Right forelimb (tissue), 1 donor: ENCODE data around the gene SLC2A13.
"Not testable (repeated sequence)": the region's sequence is repeated elsewhere in the genome, so short reads cannot be mapped to it uniquely, and the experiment has no call there.

Experiments used
- DNase-seq: peaks from one replicate; pipeline ENCODE4 v3.0.0-alpha.2; 2018

Gene SLC2A13

DNA sequence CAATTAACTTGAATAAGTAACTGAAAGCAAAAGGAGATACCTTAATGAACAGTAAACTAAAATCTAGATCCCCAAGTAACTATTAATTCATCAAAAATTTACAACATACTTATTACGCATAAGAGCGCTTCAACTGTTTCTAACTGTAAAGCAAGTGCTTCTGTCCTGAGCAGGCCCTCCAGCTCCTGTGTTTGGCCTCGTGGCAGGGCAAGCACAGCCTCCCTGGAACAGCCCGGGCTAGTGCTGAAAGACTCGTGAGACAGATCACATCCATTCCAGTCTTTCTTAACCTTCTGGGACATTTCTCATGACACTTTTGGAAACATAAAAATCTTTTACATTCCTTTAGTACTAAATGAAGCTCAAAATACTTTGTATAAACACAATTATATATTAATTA lies 307.5 kb downstream of the SLC2A13 start:
- DNase-seq: no peak

DNA sequence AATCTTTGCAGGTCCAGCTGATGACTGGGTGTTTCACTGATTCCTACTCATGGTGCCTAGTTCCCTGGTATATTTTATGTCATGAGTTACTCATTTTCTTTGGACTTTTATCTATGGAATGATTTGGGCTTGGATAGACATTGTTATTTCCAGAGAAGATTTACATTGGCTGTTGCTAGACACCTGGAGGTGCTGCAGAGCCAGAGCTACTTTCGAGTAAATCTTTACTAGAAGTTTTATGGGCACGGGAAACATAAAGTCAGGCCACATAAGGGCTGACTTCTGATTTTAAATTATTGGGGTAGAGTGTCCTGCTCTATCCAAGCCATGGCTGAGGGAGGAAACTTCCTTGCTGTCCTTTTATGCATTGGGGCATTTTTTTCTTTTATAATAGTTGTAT lies 310.4 kb downstream of the SLC2A13 start:
- DNase-seq: no peak

DNA sequence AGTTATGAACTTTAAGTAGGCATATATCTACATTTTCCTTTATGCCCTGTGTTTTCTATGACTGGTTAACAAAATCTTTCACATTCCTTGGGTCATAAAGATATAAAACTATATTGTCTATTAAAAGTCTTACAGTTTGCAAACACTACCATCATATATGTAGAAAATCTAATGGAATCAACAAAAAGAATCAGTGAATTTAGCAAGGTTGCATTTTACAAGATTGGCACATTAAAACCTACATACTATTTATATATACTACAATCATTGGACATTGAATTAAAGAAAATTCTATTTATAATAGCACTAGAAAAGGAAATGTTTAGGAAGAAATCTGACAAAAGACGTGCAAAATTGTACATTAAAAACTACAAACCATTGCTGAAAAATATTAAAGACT lies 312.9 kb downstream of the SLC2A13 start:
- DNase-seq: no peak

DNA sequence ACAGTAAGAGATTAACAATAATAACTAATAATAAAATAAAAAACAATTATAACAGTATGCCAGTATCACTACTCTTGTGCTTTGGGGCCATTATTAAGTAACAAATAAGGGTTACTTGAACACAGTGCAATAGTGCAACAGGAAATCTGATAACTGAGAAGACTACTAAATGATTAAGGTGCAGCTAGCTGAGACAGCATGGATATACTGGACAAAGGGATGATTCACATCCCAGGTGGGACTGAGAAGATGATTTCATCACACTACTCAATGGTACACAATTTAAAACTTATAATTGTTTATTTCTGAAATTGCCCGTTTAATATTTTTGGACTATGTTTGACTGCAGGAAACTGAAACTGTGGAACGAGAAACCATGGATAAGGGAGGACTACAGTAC lies 317.6 kb downstream of the SLC2A13 start:
- no peak for DNase-seq

DNA sequence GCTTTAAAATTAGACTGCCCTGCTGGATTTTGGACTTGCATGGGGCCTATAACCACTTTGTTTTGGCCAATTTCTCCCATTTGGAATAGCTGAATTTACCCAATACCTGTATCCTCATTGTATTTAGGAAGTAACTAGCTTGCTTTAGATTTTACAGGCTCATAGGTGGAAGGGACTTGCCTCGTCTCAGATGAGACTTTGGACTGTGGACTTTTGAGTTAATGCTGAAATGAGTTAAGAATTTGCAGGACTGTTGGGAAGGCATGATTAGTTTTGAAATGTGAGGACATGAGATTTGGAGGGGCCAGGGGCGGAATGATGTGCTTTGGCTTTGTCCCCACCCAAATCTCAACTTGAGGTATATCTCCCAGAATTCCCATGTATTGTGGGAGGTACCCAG lies 320.1 kb downstream of the SLC2A13 start:
- not testable (repeated sequence) for DNase-seq

DNA sequence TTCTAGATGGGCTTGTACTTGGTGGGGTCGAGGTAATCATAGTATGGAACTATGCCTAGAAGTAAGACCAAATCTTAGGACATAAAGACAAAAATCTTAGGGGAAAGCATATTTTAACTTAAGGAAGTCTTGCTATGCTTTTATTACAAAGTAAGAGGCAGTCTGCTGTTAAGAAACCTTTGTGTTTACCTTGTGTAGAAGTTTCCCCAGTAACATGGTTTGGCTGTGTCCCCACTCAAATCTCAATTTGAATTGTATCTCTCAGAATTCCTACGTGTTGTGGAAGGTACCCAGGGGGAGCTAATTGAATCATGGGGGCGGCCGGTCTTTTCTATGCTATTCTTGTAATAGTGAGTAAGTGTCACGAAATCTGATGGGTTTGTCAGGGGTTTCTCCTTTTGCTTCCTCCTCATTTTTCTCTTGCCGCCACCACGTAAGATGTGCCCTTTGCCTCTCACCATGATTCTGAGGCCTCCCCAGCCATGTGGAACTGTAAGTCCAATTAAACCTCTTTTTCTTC lies 323.8 kb downstream of the SLC2A13 start:
- no peak for DNase-seq

DNA sequence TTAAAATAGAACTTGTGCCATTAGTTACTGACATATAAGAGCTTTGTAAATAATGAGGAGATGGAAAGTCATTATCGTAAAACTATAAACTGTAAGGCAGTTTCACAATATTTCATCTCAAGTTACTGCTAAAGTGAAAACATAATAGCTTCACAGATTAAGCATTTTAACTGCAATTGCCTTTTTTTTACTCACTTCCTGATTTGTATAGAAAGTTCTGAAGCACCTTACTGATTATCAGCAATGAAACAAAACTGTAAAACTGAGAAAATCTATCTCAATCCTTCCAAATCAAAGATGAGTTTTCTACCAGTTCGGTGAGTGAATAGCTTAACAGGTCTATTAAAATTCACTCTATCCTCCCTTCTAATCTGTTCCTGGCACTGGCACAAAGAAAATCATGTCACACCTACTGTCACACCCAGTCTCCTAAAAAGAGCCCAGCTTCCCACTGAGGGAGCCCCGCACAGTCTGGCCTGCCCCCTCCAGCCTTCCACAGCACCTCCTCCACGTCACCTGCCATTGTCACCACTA lies 324.9 kb downstream of the SLC2A13 start:
- DNase-seq: no peak

DNA sequence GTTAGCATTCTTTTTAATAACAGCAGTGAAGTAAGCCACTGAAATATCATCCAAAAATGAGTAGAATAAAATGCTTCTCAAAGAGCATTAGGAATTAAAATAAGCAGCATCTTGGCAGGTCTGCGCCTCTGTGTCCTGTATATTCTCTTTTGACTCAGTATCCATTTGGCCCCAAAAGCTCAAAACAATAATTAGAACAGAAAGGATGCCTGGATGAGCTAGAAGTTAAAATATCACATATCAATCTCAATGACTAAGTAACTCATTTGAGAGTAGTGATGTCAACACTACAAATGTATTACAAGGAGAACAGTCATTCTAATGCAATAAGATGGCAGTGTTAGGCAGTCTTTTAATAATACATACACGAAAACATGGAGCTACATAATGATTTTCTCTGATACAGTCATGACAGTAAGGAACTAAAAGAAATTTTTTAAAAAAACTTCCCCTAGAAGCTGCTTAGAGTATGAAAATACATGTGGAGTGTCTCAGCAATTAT lies 325.4 kb downstream of the SLC2A13 start:
- no peak for DNase-seq

DNA sequence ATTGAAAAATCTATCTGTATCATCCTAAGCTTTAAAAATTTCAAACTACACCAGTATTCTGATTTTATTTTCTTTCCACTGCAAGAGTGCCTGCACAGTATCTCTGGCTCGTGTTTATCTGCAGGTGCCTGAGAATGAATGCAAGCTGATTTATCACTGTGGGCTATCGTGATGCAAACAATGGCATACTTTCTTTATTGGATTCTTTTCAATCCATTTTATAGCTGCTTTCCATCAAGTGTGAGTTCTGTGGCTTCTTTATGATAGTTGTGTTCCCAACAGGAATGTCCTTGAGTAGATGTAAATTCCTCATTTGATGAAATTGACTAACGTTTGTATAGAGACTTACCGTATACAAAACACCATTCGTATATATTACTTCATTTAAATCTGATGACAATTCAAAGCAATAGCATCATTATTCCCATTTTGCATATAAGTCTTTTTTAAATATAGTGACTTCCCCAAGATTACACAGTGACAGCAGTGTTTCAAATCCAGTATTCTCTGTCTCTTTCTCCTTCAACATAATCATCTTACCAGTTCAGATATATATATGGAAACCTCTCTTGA lies 326.0 kb downstream of the SLC2A13 start:
- DNase-seq: no peak

DNA sequence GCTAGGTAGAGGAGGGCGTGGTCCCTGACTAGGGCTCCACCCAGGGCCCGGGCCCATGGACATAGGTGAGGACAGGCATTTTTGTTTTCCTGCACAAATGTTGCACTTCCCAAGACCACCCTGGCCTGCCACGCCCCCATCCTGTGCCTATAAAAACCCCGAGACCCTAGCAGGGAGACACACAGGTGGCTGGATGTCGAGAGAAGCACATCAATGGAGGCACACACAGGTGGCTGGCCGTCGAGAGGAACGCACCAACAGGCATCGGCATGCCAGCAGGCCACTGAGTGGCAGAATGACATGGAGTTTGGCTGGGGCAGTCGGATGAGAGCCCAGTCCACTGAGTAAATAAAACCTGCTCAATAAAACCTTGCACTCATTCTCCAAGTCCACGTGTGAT lies 328.4 kb downstream of the SLC2A13 start:
- DNase-seq: no peak

DNA sequence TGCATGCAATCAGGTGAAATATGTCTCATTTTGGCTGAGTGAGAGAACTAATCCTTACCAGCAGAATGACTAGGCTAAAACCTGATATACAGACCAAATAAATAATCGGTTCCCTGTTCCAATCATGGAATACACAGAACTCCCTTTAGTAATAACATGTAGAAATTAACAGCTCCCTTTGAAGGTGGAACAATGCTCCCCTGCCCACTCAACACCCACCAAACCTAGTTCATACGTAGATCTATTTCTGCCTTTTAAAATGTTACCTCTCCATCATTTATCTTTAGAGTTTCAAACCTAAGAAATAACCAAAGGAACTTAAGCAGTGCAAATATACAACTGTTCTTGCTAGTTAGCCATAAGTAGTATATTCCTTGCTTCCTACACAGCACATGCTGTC lies 332.6 kb downstream of the SLC2A13 start:
- no peak for DNase-seq

DNA sequence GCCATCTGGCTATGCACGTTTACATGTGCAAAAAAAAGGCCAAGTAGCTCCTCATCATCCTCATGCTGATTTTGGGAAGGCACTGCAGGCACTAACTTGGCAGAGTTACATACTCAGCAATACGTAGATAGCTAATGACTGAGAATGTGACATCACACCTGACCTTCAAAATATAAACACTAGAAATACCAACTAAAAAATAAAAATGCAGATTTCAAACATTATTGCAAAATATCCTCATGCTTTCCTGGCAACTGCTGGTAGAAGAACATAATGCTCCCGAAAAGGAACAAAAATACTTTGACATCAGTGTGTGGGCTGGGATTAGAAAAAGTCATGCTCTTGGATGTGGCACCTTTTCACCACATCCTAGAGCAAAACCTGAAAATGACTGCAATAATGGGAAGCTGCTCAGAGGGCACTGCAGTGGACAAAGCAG lies 333.0 kb downstream of the SLC2A13 start:
- no peak for DNase-seq

DNA sequence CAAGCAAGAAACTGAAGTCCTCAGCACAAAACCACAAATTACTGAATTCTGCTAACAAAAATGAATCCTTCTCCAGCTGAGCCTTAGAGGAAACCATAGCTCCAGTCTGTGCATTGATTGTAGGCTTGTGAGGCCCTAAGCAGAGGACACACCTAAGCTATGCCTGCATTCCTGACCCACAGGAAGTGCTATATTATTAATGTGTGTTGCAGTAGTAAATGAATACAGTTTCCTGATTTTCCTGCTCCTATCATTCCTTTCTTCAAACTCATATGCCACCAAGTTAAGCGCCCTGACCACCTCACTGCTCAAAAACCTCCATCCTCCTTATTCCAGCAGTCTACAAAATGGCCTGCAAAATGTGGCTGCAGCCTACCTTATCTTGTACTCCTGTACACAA lies 334.4 kb downstream of the SLC2A13 start:
- DNase-seq: no peak

DNA sequence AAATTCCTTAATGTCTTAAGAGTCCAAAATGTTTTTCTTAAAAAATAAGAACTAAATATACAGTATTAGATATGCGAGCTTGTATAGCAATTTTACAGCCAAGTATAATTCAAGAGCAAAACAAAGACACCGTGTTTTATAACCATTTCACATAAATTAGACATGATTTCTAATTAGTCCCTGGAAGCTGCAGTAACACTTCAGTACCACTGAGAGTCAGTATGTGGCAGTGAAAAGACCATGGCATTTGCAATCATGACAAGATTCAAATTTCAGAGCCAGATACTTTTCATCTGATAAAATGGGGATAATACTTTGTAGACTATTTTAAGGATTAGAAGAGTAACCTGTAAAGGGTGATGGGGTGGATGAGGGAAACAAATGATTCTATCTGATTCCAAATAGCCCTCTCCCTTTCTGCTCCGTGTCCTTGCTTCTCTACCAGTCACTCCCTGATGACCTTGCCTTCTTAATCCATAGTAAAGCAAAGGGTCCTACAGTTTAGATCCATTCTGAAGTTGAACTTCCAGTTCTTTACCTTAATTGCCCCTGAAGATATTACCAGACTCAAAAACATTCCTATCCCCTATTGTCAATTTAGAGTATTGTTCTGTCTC lies 340.8 kb downstream of the SLC2A13 start:
- DNase-seq: no peak

DNA sequence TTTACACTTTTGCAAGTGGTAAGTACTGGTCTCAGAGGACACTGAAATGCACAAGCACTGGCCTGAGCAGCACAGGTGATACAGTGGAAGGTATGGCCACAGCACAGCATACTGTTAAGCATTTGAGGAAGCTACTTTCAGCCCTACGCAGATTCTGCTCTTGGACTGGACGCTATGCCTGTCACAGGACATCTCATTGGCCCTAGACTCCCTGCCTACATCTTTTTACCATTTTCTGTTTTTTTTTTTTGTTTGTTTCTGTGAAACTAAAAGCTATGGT lies 342.1 kb downstream of the SLC2A13 start:
- no peak for DNase-seq

DNA sequence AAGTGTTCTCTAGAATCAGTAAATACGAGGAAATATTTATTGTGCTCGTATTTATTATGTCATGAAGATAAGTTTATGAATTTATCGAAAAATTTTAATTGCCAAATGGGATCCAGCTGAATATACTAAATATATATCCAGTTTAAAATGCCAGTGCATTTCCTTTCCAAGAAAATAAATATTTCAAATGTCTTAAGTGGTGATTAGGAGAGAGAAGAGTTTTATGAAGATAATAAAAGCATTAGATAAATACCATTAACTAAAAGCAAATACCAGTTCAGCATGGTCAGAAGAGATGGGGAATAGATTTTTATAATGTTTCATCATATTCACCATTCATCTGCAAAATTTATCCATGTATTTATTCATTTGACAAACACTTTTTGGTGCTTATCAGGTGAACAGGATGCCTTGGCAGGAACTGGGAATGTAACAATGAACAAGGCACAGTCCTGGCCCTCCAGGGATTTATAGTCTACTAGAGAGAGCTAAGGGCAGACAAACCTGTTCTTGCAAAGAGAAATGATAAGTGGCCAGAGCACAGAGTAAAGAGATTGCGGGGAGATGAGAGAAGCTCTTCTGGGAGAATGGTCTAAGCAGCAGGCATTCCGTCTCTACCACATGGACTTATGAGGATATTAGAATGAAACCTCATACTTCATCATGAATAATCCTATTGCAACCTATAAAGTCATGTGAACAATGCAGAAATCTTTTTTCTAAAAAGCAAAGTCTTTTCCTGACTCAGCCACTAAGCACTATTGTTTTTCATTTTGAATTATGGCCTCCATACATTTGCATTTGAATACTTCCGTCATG lies 342.6 kb downstream of the SLC2A13 start:
- DNase-seq: no peak

DNA sequence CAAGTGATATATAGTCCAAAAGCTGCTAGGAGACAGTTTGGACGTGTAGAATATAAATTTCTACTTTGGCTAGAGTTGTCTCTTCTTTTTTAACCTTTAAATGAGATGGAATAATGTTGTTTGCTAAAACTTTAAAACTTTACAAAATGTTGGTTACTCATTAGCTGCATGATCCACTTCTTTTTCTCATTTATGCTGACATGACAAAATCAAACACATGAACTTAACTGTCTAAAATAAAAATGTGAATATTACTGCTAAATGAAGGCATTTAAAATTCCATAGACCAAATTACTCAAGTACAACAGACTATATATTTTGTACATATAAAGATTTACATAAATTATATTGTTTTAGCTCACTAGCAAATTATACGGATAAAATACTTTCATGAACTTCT lies 350.4 kb downstream of the SLC2A13 start:
- DNase-seq: no peak

DNA sequence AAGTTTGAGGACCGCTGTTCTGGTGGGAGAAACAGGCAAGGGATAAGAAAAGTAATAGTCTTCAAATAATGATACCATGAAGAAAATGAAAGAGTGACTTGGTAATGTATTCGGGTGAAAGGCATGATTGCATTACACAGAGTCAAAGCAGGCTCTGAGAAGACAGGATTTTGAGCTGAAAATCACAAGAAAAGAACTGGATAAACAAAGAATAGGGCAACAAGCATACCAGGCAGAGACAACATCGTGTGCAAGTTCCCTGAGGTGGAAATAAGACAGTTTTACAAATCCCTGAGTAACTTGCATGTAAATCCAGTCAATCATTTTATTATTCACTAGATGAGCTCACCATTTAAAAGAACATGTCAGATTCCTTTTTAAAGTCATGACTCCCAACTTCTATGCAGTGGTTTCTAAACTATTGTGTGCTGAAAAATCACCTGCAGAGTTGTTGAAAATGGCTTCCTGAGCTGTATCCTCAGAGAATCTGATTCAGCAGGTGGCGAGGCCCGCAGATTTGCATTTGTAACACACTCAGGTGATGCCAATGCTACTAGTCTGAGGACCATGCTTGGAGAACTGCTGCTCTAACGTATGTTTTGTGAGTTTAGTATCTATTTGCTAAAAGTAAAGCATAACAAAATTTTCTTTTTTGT lies 353.3 kb downstream of the SLC2A13 start:
- DNase-seq: no peak

DNA sequence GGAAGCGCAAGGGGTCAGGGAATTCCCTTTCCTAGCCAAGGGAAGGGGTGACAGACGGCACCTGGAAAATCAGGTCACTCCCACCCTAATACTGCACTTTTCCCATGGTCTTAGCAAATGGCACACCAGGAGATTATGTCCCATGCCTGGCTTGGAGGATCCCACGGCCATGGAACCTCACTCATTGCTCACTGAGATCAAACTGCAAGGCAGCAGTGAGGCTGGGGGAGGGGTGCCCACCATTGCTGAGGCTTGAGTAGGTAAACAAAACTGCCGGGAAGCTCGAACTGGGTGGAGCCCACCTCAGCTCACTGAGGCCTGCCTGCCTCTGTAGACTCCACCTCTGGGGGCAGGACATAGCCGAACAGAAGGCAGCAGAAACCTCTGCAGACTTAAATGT lies 359.7 kb downstream of the SLC2A13 start:
- not testable (repeated sequence) for DNase-seq

DNA sequence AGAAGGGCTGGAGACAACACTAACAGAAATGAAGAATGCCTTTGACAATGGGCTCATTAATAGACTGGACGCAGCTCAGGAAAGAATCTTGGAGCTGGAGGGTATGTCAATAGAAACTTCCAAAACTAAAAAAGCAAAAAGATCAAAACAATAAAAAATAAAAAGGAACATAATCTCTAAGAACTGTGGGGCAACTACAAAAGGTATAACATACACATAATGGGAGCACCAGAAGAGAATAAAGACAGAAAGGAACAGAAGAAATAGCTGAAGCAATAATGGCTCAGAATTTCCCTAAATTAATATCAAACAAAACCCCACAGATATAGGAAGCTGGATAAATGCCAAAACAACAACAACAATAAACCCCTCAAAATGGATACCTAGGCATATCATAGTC lies 362.2 kb downstream of the SLC2A13 start:
- DNase-seq: no peak

DNA sequence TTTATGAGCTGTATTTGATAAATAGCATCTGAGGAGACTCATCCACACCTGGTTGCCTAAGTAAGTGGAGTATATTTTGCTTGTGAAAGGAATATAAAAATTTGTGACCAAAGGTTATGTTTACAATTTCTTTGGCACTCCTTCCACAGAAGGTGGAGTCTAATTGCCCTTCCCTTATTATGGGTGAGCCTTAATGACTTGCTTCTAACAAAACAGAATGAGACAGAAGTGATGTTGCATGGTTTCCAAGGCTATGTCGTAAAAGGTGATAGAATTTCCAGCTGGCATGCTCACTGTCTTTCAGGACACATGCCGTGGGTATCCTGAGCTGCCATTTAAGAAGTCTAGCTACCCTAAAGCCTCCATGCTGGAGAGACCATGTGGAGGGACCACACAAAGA lies 369.5 kb downstream of the SLC2A13 start:
- no peak for DNase-seq

DNA sequence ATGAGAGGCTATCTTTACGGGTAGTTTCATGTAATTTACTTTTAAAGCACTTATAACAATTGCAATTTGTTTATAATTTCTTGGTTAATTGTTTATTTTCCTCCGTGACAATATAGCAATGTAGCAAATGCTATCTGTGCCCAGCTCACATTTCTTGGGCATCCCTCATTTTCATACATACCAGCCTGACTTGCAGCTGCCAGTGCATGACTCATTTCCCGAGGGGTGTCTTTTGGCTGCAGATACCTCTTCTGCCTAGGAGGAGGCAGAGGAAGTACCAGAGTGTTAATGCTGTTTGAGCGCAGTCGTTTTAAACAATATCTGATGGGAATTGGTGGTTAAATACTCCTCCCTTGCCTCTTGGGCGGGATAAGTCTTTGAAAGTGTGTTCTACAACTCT lies 382.1 kb downstream of the SLC2A13 start:
- DNase-seq: no peak

DNA sequence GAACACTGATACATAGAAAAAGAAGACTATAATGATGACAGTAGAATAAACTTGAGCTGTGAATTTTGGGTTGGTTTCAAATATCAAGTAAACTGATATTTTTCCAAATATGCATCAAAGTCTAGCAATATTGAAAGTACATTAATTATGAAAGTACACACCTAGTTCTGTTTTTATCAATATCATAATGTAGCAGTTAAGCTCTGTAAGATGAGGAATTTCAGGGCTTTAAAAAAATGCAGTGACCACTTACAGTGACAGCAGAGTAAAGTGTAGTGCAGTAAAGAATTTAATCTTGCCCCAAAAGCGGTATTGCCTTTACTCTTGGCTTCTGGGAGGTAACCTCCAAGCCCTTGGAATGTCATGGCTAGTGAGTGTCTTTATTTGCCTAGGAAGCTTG lies 383.4 kb downstream of the SLC2A13 start:
- no peak for DNase-seq
